A549 treated with GW870086 at 1 μM for 4 hours (cell line): ENCODE data around the gene SPRR2F. TPM values are rescaled to one million over a fixed set of nuclear protein-coding genes. Genes with fewer than 3 reads are reported as not detected.

Experiments
- total RNA-seq: library from RNA; stranded (reverse); fragments of 200-300 nt; extraction: Qiagen RNA extraction; gene quantifications from 5 replicates; pipeline ENCODE4 v1.2.3, GENCODE V29; 2022; ENCODE audit warnings: low read depth

The SPRR2F gene, protein sequence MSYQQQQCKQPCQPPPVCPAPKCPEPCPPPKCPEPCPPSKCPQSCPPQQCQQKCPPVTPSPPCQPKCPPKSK
- not detected in 5 replicates for total RNA-seq

GRCh38 chr1:153113416-153113815 is at the start of gene SPRR2F:
TSS of gene SPRR2F (minus strand) at chr1:153113516. CDS start at chr1:153112733, 783 bp downstream.

DNA sequence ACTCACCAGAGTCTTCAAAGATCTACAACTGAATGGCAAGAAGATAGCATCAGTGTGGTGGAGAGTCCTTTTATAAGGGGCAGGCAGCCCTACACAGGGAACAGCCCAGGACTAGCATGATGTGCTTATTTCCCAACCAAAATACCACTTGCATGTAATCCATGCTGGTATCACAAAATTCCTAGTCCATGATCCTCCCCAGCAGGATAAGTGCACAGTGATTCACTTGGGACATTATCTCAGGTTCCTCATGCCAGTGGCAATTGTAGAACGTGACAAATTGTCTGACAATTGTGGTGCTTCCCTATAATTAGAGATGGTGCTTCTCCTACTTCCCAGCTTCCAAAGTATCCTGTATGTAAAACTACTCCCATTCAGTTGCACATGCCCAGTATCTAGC is 37.5 kb upstream of the SPRR2F start, which contains the start of gene SPRR2G:
TSS of gene SPRR2G (minus strand) at position 45 of the 400 bp plus-strand sequence. CDS start 780 bp downstream, outside the sequence.

DNA sequence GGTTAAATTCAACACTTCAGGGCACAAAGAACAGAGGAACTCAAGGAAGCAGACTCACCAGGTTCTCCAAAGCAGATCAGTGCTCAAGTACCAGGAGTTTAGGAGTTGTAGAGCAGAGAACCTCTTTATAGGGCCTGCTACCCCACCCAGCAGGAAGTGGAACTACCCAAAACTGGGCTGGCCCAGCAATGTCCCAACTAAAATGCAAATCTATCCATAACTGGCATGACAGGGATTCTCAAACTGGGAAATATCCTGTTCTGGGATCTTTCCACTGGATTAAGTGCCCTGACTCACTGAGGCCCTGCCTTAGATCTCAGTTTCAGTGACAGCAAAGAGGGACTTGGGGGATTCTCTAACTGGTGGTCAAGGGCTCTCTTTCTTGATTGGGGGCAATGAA is 18.9 kb downstream of the SPRR2F start, which contains the start of gene SPRR2E:
TSS of gene SPRR2E (minus strand) at position 101 of the 400 bp plus-strand sequence. CDS start 775 bp downstream, outside the sequence.

DNA sequence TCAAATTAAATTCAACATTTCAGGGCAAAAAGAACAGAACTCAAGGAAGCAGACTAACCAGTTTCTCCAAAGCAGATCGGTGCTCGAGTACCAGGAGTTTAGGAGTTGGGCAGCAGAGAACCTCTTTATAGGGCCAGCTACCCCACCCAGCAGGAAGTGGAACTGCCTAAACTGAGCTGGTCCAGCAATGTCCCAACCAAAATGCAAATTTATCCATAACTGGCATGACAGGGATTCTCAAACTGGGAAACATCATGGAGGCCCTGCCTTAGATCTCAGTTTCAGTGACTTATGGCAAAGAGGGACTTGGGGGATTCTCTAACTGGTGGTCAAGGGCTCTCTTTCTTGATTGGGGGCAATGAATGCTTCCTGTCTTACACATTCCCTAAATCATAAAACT is 41.8 kb downstream of the SPRR2F start, which contains the start of gene SPRR2B:
TSS of gene SPRR2B (minus strand) at position 101 of the 400 bp plus-strand sequence. CDS start 772 bp downstream, outside the sequence.

Other genes with a start within 250 kb of the SPRR2F start
- gene SMCP, start 235.2 kb downstream of the SPRR2F start, total RNA-seq: not detected in 5 replicates
- gene IVL, start 205.0 kb downstream of the SPRR2F start, total RNA-seq: 0.10 to 0.15 TPM (median 0.10 TPM) in 3 of 5 replicates, not detected in the others
- not detected in 5 replicates for gene SPRR5, start 166.3 kb downstream of the SPRR2F start, total RNA-seq
- gene SPRR4, start 142.9 kb downstream of the SPRR2F start, total RNA-seq: not detected in 5 replicates
- not detected in 5 replicates for gene SPRR1A, start 129.4 kb downstream of the SPRR2F start, total RNA-seq
- gene SPRR3, start 111.8 kb downstream of the SPRR2F start, total RNA-seq: not detected in 5 replicates
- not detected in 5 replicates for gene SPRR1B, start 82.3 kb downstream of the SPRR2F start, total RNA-seq
- gene SPRR2D, start 72.4 kb downstream of the SPRR2F start, total RNA-seq: not detected in 5 replicates
- not detected in 5 replicates for gene SPRR2A, start 56.0 kb downstream of the SPRR2F start, total RNA-seq
- gene SPRR2B, start 41.9 kb downstream of the SPRR2F start, total RNA-seq: not detected in 5 replicates
- gene SPRR2E, start 19.0 kb downstream of the SPRR2F start, total RNA-seq: not detected in 5 replicates
- not detected in 5 replicates for gene SPRR2G, start 37.4 kb upstream of the SPRR2F start, total RNA-seq
- gene LELP1, start 89.9 kb upstream of the SPRR2F start, total RNA-seq: not detected in 5 replicates
- not detected in 5 replicates for gene PRR9, start 104.1 kb upstream of the SPRR2F start, total RNA-seq
- not detected in 5 replicates for gene LORICRIN, start 146.2 kb upstream of the SPRR2F start, total RNA-seq
- gene PGLYRP3, start 199.4 kb upstream of the SPRR2F start, total RNA-seq: not detected in 5 replicates
- not detected in 5 replicates for gene PGLYRP4, start 235.3 kb upstream of the SPRR2F start, total RNA-seq
- gene S100A9, start 244.3 kb upstream of the SPRR2F start, total RNA-seq: 0.31 to 1.4 TPM (median 1.2 TPM) in 5 replicates